GM23248 (cell line): Measurements from ENCODE around the gene PARG.

Experiments used
- EZH2 ChIP-seq: fragments of 200-600 bp; sonication (generic); IDR thresholded peaks from 2 replicates; pipeline ENCODE4 v1.6.1; 2018; ENCODE audit warnings: antibody characterized with exemption, mild to moderate bottlenecking; ENCODE audit not compliant: insufficient read depth, poor library complexity, severe bottlenecking
- EZH2phosphoT487 ChIP-seq: fragments of 200-600 bp; sonication (generic); IDR thresholded peaks from 2 replicates; pipeline ENCODE4 v1.6.1; 2018; ENCODE audit warnings: antibody characterized with exemption, moderate library complexity, mild to moderate bottlenecking, low read depth; ENCODE audit not compliant: insufficient read depth

GRCh38 chr10:49776851-49777250, 165.0 kb downstream of the PARG start:
- no peak for TF ChIP-seq EZH2
- TF ChIP-seq EZH2phosphoT487: no peak
